Bronchial epithelial cell (primary cell): ENCODE results near the gene ZFTA. TPM values are rescaled to one million over a fixed set of nuclear protein-coding genes. Genes with fewer than 3 reads are reported as not detected.
"Not testable (repeated sequence)": the region's sequence is repeated elsewhere in the genome, so short reads cannot be mapped to it uniquely, and the experiment has no call there.

ENCODE experiments used
- DNase-seq: peaks from one replicate; pipeline ENCODE4 v3.0.0-alpha.2; 2010; ENCODE audit warnings: low read depth
- FAIRE-seq: peaks from 2 replicates; lab custom pipeline; 2011; peaks lifted over from hg19 to GRCh38; lab: Jason Lieb, UNC
- H3K27me3 ChIP-seq: 2 replicates; pipeline ENCODE4 v1.5.1; 2011; ENCODE audit warnings: low read length; ENCODE audit not compliant: control insufficient read depth, insufficient read depth
- H3K36me3 ChIP-seq: 2 replicates; pipeline ENCODE4 v1.5.1; 2011; ENCODE audit warnings: low read length; ENCODE audit not compliant: control insufficient read depth, insufficient read depth
- H3K4me3 ChIP-seq: 2 replicates; pipeline ENCODE4 v1.5.1; 2011; ENCODE audit warnings: mild to moderate bottlenecking, low read depth, low read length, control low read depth
- total RNA-seq: library from RNA; depleted of rRNA; stranded (reverse); fragments of >200 nt; gene quantifications from 2 replicates; pipeline ENCODE4 v1.2.1, GENCODE V29; 2014
- TF ChIP-seq, protein P1 (sequence below): IDR thresholded peaks from 2 replicates; pipeline ENCODE4 v1.5.1; 2011; ENCODE audit warnings: mild to moderate bottlenecking, moderate library complexity, low read length, control low read depth, inconsistent platforms; ENCODE audit not compliant: insufficient read depth, severe bottlenecking

Gene ZFTA
- total RNA-seq, 1 donor from 2014 or later: 2.9 TPM

DNA sequence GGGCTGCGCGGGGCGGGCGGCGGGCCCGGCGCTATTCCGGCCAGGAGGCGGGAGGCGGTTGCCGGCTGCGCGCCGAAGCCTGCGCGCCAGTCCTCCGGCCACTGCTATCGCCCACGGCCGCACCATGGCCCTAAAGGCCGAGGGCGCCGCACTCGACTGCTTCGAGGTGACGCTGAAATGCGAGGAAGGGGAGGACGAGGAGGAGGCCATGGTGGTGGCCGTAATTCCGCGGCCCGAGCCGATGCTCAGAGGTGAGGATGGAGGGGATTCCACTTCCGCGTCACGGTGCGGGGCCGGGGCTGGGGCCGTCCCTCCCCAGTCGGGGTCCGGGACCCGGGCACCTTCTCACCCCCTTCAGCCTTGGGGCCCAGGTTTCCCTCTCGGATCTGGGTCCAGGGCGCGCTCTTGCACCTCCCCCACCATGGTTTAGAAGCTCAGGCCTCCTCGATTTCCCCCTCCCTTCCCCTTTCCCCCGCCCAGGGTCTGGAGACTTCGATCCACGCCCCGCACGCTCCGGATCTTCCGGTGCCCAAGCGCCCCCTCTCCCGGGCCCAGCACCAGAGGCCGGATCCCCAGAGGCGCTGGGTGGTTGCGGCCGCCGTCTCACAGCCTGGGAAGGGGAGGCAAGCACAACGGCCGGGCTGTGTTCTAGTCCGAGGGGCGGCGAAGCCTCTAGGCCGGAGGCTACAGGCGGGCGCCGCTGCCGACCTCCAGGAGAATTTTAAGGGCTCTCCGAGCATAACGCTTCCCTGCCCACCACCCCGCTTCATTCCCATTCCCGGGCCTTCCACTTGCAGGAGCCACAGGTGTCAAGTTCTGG is 45.2 kb upstream of the ZFTA start:
- TF ChIP-seq, protein P1, sequence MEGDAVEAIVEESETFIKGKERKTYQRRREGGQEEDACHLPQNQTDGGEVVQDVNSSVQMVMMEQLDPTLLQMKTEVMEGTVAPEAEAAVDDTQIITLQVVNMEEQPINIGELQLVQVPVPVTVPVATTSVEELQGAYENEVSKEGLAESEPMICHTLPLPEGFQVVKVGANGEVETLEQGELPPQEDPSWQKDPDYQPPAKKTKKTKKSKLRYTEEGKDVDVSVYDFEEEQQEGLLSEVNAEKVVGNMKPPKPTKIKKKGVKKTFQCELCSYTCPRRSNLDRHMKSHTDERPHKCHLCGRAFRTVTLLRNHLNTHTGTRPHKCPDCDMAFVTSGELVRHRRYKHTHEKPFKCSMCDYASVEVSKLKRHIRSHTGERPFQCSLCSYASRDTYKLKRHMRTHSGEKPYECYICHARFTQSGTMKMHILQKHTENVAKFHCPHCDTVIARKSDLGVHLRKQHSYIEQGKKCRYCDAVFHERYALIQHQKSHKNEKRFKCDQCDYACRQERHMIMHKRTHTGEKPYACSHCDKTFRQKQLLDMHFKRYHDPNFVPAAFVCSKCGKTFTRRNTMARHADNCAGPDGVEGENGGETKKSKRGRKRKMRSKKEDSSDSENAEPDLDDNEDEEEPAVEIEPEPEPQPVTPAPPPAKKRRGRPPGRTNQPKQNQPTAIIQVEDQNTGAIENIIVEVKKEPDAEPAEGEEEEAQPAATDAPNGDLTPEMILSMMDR: no peak
- no peak for DNase-seq
- no peak for FAIRE-seq
- peak overlapping the region; percentile 91 for H3K4me3 ChIP-seq
- no peaks in the 10 kb centered on the region for H3K27me3 ChIP-seq
- H3K36me3 ChIP-seq: peaks cover 11% of the 10 kb centered on the region

DNA sequence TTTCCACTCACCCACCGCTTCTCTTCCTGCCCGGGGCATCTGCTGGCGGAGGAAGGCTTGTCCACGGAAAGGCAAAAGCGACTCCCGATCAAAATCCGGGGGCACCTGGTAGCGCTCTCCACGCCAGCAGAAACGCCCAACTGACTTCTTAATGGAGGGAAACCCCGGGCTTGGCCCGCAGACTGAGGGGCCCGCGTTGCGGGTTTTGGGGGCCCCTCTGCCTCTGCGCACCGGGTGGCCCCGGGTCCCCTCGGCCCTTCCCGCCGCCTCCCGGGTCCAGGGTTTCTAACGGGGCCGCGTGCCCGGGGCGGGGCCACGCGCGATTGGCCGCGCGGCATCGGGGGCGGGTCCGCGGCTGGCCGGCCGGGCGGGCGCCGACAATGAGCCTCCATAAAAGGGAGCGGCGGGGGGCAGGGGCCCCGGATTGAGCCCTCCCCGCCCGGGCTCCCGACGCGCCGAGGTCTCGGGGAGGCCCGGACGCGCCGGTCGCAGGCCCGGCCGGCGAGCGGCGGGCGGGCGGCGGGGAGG is 44.5 kb upstream of the ZFTA start, which contains the start of gene SPINDOC:
Gene SPINDOC (plus strand): TSS at position 422 of the 528 bp plus-strand sequence. CDS start 231 bp downstream, outside the sequence.
- Histone ChIP-seq H3K36me3 (peaks cover 6% of the 10 kb centered on the region), H3K4me3 (peak within 1 kb of the TSS; percentile 91), H3K27me3 (no peaks in the 10 kb centered on the region)
- TF ChIP-seq, protein P1: no peak
- peak; percentile 33 for DNase-seq
- no peak for FAIRE-seq

DNA sequence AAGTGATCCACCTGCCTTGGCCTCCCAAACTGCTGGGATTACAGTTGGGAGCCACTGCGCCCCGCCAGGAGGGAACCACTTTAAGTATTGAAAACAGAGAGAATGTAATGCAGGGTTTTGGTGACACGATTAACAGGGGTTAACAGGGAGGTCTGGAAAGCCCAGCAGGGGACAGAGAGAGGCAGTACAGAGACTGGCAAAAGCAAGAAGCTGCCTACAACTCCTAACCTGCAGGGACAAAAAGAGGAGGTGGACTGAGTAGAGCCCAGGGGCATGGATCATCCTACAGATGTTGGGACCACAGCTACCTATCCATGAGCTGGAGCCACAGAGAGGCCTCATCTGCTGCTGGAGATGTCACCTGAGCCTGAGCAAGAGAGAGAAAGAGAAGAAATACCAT is 42.9 kb upstream of the ZFTA start:
- no peak overlapping the region for H3K4me3 ChIP-seq
- peaks cover 2% of the 10 kb centered on the region for H3K36me3 ChIP-seq
- TF ChIP-seq, protein P1: no peak
- DNase-seq (no peak), FAIRE-seq (no peak)
- H3K27me3 ChIP-seq: no peaks in the 10 kb centered on the region

DNA sequence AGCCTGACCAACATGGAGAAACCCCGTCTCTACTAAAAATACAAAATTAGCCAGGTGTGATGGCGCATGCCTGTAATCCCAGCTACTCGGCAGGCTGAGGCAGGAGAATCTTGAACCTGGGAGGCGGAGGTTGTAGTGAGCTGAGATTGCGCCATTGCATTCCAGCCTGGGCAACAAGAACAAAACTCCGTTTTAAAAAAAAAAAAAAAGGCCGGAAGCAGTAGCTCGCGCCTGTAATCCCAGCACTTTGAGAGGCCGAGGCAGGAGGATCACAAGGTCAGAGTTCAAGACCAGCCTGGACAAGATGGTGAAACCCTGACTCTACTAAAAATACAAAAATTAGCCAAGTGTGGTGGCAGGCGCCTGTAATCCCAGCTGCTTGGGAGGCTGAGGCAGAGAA is 41.8 kb upstream of the ZFTA start:
- FAIRE-seq, H3K4me3 ChIP-seq, DNase-seq: not testable (repeated sequence)

DNA sequence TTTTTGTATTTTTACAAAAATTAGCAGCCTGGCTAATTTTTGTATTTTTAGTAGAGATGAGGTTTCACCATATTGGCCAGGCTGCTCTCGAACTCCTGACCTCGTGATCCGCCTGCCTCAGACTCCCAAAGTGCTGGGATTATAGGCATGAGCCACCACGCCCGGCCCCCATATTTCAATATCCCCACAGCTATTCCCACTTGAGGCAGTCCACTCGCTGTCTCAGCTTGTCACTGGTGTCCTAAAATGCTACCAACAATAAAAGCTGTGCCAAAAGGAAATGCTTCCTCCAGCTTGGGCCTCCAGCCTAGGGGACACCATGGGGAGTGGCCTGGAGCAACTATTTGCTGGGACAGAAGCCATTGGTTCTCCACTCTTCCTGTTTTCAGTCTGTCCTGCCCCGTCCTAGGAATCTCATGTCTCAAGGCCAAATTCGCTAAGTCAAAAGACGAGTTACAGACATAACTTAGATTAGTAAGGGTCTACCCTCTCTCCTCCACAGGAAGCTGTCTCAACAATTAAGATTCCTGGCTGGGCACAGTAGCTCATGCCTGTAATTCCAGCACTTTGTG is 37.4 kb upstream of the ZFTA start:
- Histone ChIP-seq H3K36me3 (no peaks in the 10 kb centered on the region), H3K4me3 (no peak overlapping the region), H3K27me3 (no peaks in the 10 kb centered on the region)
- TF ChIP-seq, protein P1: no peak
- FAIRE-seq (no peak), DNase-seq (no peak)

More for the DNA sequence above, 41.8 kb upstream of the ZFTA start:
- not testable (repeated sequence) for H3K36me3 ChIP-seq, H3K27me3 ChIP-seq

DNA sequence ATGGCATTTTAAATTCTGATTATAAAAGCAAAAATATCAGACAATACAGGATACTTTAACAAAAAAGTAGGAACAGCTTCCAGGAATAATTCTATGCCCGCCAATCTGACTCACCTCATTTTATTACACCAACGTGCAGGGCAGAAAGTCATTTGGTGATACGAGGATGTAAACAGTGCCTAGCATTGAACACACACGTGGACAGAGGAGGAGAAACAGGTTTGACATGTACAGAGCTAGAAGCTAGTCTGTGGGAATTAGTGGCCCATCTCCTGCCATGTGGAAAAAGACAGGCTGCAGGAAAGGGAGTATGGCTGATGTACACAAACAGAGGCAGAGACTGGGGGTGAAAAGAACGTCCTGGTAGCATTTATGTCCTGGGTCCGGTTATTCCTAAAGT is 35.7 kb upstream of the ZFTA start:
- DNase-seq (peak; percentile 95), FAIRE-seq (no peak)
- TF ChIP-seq, protein P1: no peak
- Histone ChIP-seq H3K36me3 (no peaks in the 10 kb centered on the region), H3K4me3 (no peak overlapping the region), H3K27me3 (no peaks in the 10 kb centered on the region)
